Caco-2 (cell line): ENCODE measurements around the gene RHBDD1. TPM values are rescaled to one million over a fixed set of nuclear protein-coding genes. Genes with fewer than 3 reads are reported as not detected.

ENCODE experiments used
- BruUV-seq: library from RNA; stranded (reverse); fragments of 400-500 nt; replicated peaks from 2 replicates; lab custom pipeline; 2021; lab: Mats Ljungman, UMichigan
- CTCF ChIA-PET: fragments of 300-600 bp; sonication (Branson Sonifier 250); formaldehyde crosslinking; loops from one replicate; lab custom pipeline; 2022; ENCODE audit warnings: antibody characterized with exemption; lab: Charles Lee
- POLR2A ChIA-PET: fragments of 300-600 bp; sonication (Branson Sonifier 250); formaldehyde crosslinking; loops from one replicate; lab custom pipeline; 2022; ENCODE audit warnings: antibody characterized with exemption; lab: Charles Lee
- DNase-seq, 2 experiments: peaks; one replicate each; pipeline versions ENCODE4 v3.0.0 to v3.0.0-alpha.2; 2020 to 2022
- H3K27me3 ChIP-seq: replicated peaks from 2 replicates; pipeline ENCODE4 v1.6.0; 2011; ENCODE audit warnings: low read length; ENCODE audit not compliant: control insufficient read depth, insufficient read depth
- H3K36me3 ChIP-seq: 2 replicates; pipeline ENCODE4 v1.5.1; 2011; ENCODE audit warnings: low read length; ENCODE audit not compliant: control insufficient read depth, insufficient read depth
- H3K4me1 ChIP-seq: fragments of 250-450 bp; sonication (Bioruptor Pico); 2 replicates; pipeline ENCODE4 v1.5.1; 2020; ENCODE audit warnings: mild to moderate bottlenecking
- H3K4me3 ChIP-seq: 2 replicates; pipeline ENCODE4 v1.5.1; 2011; ENCODE audit warnings: low read depth, mild to moderate bottlenecking, control low read depth, low read length
- H3K9me3 ChIP-seq: fragments of 250-450 bp; sonication (Bioruptor Pico); 2 replicates; pipeline ENCODE4 v1.5.1; 2020; ENCODE audit warnings: mild to moderate bottlenecking, moderate library complexity
- H3K27ac Mint-ChIP-seq: one replicate; pipeline ENCODE4 v1.8.0; 2022; ENCODE audit warnings: mixed read lengths; ENCODE audit not compliant: unreplicated experiment
- H3K27me3 Mint-ChIP-seq: one replicate; pipeline ENCODE4 v1.8.0; 2022; ENCODE audit warnings: mixed read lengths; ENCODE audit not compliant: insufficient read depth, unreplicated experiment
- H3K36me3 Mint-ChIP-seq: one replicate; pipeline ENCODE4 v1.8.0; 2022; ENCODE audit warnings: mild to moderate bottlenecking, mixed read lengths; ENCODE audit not compliant: insufficient read depth, unreplicated experiment
- H3K4me1 Mint-ChIP-seq: one replicate; pipeline ENCODE4 v1.8.0; 2022; ENCODE audit warnings: low read depth, mixed read lengths; ENCODE audit not compliant: unreplicated experiment
- H3K4me3 Mint-ChIP-seq: one replicate; pipeline ENCODE4 v1.8.0; 2022; ENCODE audit warnings: mild to moderate bottlenecking, moderate library complexity, mixed read lengths; ENCODE audit not compliant: unreplicated experiment
- H3K9me3 Mint-ChIP-seq: one replicate; pipeline ENCODE4 v1.8.0; 2022; ENCODE audit warnings: mixed read lengths; ENCODE audit not compliant: unreplicated experiment
- CTCF ChIP-seq, 2 experiments: fragments of 200-600 bp in 1 of 2; IDR thresholded peaks; 1 replicate in 1 of 2; 2 replicates in 1 of 2; pipeline versions ENCODE4 v1.5.1 to v1.8.0; 2011 to 2022; ENCODE audit warnings: antibody characterized with exemption in 1 of 2, control low read depth in 1 of 2, inconsistent platforms in 1 of 2, low read depth in 1 of 2, low read length in 1 of 2, mild to moderate bottlenecking in 1 of 2, moderate library complexity in 1 of 2; ENCODE audit not compliant: insufficient read depth in 1 of 2, severe bottlenecking in 1 of 2, unreplicated experiment in 1 of 2
- intact Hi-C: fragments of 100-400 bp; cut with micrococcal nuclease; formaldehyde crosslinking; loops from one replicate; pipeline ENCODE4 v1.10.0; 2022; ENCODE audit not compliant: unreplicated experiment
- total RNA-seq: library from RNA; stranded (reverse); gene quantifications from 2 replicates; pipeline ENCODE4 v1.2.3, GENCODE V29; 2022

The RHBDD1 gene
- total RNA-seq, 1 experiment from 2014 or later, result 14.3 TPM

DNA sequence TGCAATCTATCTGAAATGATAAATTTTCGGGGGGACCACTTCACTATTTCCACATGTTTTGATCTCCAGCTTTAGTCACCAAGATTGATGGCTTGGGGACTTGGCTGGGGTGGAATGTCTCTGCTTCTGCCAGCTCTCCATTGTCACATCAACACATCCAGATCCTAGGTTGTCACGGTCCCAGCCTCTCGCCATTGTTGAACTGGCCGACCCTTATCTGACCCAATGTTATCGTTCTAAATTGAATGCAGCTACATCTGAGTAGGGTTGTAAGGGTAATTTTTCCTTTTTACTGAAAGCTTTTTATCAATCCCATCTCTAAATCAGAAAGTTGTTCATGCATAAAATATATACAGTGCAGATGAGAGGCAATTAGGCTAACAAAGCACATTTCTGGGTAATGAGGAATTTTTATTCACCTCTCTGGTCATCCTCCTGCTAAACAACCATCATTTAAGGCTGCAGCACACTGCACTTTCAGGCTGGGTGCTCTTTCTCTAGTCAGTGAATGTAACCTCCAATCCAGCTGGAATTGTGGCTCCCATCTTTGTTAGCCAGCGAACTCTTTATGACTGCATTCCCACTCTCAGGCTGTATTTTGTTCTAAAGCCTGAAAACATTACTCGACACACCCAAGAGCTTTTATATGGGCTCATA lies 200.0 kb downstream of the RHBDD1 start:
- Mint-ChIP-seq H3K27ac (no peak overlapping the region), H3K36me3 (no peaks in the 10 kb centered on the region), H3K4me1 (no peaks in the 10 kb centered on the region), H3K9me3 (no peaks in the 10 kb centered on the region), H3K27me3 (no peaks in the 10 kb centered on the region), H3K4me3 (no peak overlapping the region)
- Histone ChIP-seq H3K4me3 (no peak overlapping the region), H3K27me3 (no peaks in the 10 kb centered on the region), H3K4me1 (peaks cover 9% of the 10 kb centered on the region; the same call in 1 of the 2 replicates), H3K9me3 (no peaks in the 10 kb centered on the region), H3K36me3 (no peaks in the 10 kb centered on the region)
- no peak for DNase-seq
- TF ChIP-seq CTCF (IDR thresholded peaks at IDR 0.05; ENCODE audit: insufficient read depth in 1 of 2, low read depth in 1 of 2, low read length in 1 of 2, severe bottlenecking in 1 of 2, unreplicated experiment in 1 of 2), result no peak
- BruUV-seq, result no TSS peak
- ChIA-PET POLR2A (no interaction called here), CTCF (no interaction called here)
- intact Hi-C loops, result loop anchor here (10.0 kb wide), 1 partner anchor 199 kb away; no protein-coding TSS in a partner anchor

GRCh38 chr2:227036527-227036926 lies 200.7 kb downstream of the RHBDD1 start:
- H3K9me3 ChIP-seq, result no peaks in the 10 kb centered on the region
- H3K27me3 Mint-ChIP-seq, result no peaks in the 10 kb centered on the region
- BruUV-seq, result no TSS peak
- H3K9me3 Mint-ChIP-seq, result no peaks in the 10 kb centered on the region
- no peak overlapping the region for H3K4me3 Mint-ChIP-seq
- no peak for TF ChIP-seq CTCF (IDR thresholded peaks at IDR 0.05; ENCODE audit: insufficient read depth in 1 of 2, low read depth in 1 of 2, low read length in 1 of 2, severe bottlenecking in 1 of 2, unreplicated experiment in 1 of 2)
- H3K4me3 ChIP-seq, result no peak overlapping the region
- H3K4me1 ChIP-seq, result peaks cover 9% of the 10 kb centered on the region; the same call in 1 of the 2 replicates
- H3K4me1 Mint-ChIP-seq, result no peaks in the 10 kb centered on the region
- no peak overlapping the region for H3K27ac Mint-ChIP-seq
- no peaks in the 10 kb centered on the region for H3K36me3 ChIP-seq
- no peaks in the 10 kb centered on the region for H3K27me3 ChIP-seq
- intact Hi-C loops, result loop anchor here (10.0 kb wide), 1 partner anchor 198 kb away; no protein-coding TSS in a partner anchor
- CTCF ChIA-PET, result no interaction called here
- POLR2A ChIA-PET, result no interaction called here
- no peaks in the 10 kb centered on the region for H3K36me3 Mint-ChIP-seq
- no peak for DNase-seq

DNA sequence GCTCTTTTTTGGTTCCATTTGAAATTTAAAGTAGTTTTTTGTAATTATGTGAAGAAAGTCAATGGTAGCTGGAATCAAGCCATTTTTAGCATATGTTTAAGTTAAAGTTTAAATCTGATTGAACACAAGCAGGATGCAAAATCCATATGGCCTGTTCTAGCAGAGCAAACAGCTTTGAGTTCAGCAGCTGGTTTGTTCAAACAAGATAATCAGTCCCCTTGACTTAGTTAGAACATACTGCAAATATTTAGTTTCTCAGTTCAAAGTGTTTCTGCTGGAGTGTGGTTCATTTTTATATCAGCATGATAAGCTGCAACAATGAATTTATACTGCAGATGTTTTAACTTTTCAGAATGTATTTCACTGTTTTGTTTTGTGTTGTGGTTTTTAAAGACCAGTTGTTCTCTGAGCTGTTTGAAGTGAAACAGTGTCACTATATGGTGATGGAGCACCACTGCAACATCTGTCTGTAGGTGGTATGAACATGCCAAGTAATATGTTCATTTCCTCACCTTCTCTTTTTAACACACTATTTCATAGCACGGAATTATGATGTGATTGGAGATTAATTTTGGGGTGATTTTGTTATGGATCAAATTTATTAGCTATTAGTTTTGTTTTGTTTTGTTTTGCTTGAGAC lies 202.8 kb downstream of the RHBDD1 start:
- no peak overlapping the region for H3K4me3 Mint-ChIP-seq

More for the DNA sequence above, 202.8 kb downstream of the RHBDD1 start:
- Mint-ChIP-seq H3K36me3 (no peaks in the 10 kb centered on the region), H3K9me3 (no peaks in the 10 kb centered on the region), H3K4me1 (no peaks in the 10 kb centered on the region), H3K27ac (no peak overlapping the region), H3K27me3 (no peaks in the 10 kb centered on the region)
- TF ChIP-seq CTCF (IDR thresholded peaks at IDR 0.05; ENCODE audit: insufficient read depth in 1 of 2, low read depth in 1 of 2, low read length in 1 of 2, severe bottlenecking in 1 of 2, unreplicated experiment in 1 of 2), result no peak
- ChIA-PET POLR2A (no interaction called here), CTCF (no interaction called here)
- no peaks in the 10 kb centered on the region for H3K27me3 ChIP-seq
- intact Hi-C loops, result loop anchor here (10.0 kb wide), 1 partner anchor 196 kb away; no protein-coding TSS in a partner anchor
- peaks cover 9% of the 10 kb centered on the region; the same call in 1 of the 2 replicates for H3K4me1 ChIP-seq
- peak in 1 of 2 experiments; percentile 3 for DNase-seq
- no peaks in the 10 kb centered on the region for H3K9me3 ChIP-seq
- H3K36me3 ChIP-seq, result no peaks in the 10 kb centered on the region
- no TSS peak for BruUV-seq
- H3K4me3 ChIP-seq, result no peak overlapping the region
